HT1080 (cell line): ENCODE measurements around the gene PRKCI. TPM values are rescaled to one million over a fixed set of nuclear protein-coding genes. Genes with fewer than 3 reads are reported as not detected.
A peak's percentile ranks its signal among the peaks of the same experiment; 100 is the strongest.
"Not testable (repeated sequence)": the region's sequence is repeated elsewhere in the genome, so short reads cannot be mapped to it uniquely, and the experiment has no call there.

Source experiments
- DNase-seq: peaks from one replicate; pipeline ENCODE4 v3.0.0-alpha.2; 2015; ENCODE audit warnings: low read depth
- small RNA-seq: library from RNA; depleted of rRNA; stranded (forward); fragments of <200 nt; gene quantifications from one replicate; pipeline ENCODE3, GENCODE V24; 2014
- total RNA-seq: library from RNA; depleted of rRNA; stranded (reverse); fragments of >200 nt; shearing (Covaris generic); gene quantifications from 2 replicates; pipeline ENCODE4 v1.2.3, GENCODE V29; 2014; rRNA removed

Gene PRKCI
- total RNA-seq, 1 experiment from 2014 or later: 46.2 TPM

GRCh38 chr3:170338690-170339340 is 116.6 kb downstream of the PRKCI start:
- no peak for DNase-seq

- not testable (repeated sequence) for DNase-seq
These were observed 120.0 kb downstream of the PRKCI start for GRCh38 chr3:170342273-170342672.

GRCh38 chr3:170343859-170344258 is 121.6 kb downstream of the PRKCI start:
- not testable (repeated sequence) for DNase-seq

GRCh38 chr3:170344971-170345370 is 122.7 kb downstream of the PRKCI start:
- DNase-seq: peak; percentile 35

- no peak for DNase-seq
These were observed 124.5 kb downstream of the PRKCI start for GRCh38 chr3:170346481-170347392.

GRCh38 chr3:170350515-170351413 is 128.5 kb downstream of the PRKCI start:
- DNase-seq: no peak

GRCh38 chr3:170352936-170353335 is 130.7 kb downstream of the PRKCI start:
- no peak for DNase-seq

GRCh38 chr3:170353485-170353884 is 131.3 kb downstream of the PRKCI start:
- DNase-seq: no peak

GRCh38 chr3:170354760-170355159 is 132.5 kb downstream of the PRKCI start:
- no peak for DNase-seq

Small RNA genes within 50 kb of the gene (small RNA-seq; reads per million reads assigned to genes)
- not detected for gene RF00019

Other genes starting within 250 kb of the PRKCI start
- gene GPR160, start 184.4 kb upstream of the PRKCI start, total RNA-seq: 2.8 and 4.2 TPM in 2 replicates
- 10.7 and 21.2 TPM in 2 replicates for gene PHC3, start 40.7 kb upstream of the PRKCI start, total RNA-seq
- gene SKIL, start 135.3 kb downstream of the PRKCI start, total RNA-seq: 26.0 and 34.8 TPM in 2 replicates
- gene CLDN11, start 196.4 kb downstream of the PRKCI start, total RNA-seq: 0.23 TPM in 1 of 2 replicates, not detected in the other